PC-9 (cell line): ENCODE measurements around the gene DNTT.

Source experiments
- CTCF ChIP-seq: fragments of 200-600 bp; sonication (generic); conservative IDR thresholded peaks from 2 replicates; pipeline ENCODE4 v1.6.1; 2017; ENCODE audit warnings: mixed run types, antibody characterized with exemption, mild to moderate bottlenecking, moderate library complexity
- EZH2 ChIP-seq: fragments of 200-600 bp; sonication (generic); IDR thresholded peaks from 2 replicates; pipeline ENCODE4 v1.8.0; 2017; ENCODE audit warnings: antibody characterized with exemption, low read depth

DNA sequence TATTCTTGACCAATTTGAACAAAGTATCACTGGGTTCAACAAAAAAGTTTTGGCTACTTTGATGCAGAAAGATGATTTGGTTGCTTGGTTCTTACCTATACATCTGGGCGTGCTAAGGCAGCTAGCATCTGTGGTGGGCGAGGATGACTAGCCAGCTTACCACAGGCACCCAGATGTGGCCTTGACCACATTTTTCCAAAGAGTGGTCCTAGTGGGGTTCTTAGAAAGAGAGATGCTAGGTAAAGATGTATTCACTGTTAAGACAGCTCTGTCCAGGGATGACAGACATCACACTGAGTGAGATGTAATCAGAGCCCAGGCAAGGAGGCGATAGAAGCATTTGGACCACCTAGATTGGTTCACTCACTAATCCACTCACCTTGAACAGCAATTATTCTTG, 785 bp downstream of the DNTT start:
- TF ChIP-seq CTCF (no peak), EZH2 (no peak)
